GM12872 (cell line): Measurements from ENCODE around the gene TMEM117.
A peak's percentile ranks its signal among the peaks of the same experiment; 100 is the strongest.

Experiments used
- TF ChIP-seq, protein P1 (sequence below): IDR thresholded peaks from 3 replicates; pipeline ENCODE4 v1.5.1; 2011; ENCODE audit warnings: low read depth, mild to moderate bottlenecking, low read length, moderate library complexity; ENCODE audit not compliant: insufficient read depth

TMEM117 gene

DNA sequence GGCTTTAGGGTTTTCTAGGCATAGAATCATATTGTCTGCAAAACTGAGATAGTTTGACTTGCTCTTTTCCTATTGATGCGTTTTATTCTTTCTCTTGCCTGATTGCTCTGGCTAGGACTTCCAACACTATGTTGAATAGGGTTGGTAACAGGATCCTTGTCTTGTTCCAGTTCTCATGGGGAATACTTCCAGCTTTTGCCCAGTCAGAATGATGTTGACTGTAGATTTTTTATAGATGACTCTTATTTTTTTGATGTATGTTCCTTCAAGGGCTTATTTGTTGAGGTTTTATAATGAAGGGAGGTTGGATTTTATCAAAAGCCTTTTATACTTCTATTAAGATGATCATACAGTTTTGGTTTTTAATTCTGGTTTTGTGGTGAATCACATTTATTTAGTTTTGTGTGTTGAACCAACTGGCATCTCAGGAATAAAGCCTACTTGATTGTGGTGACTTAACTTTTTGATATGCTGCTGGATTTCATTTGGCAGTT, 478.2 kb downstream of the TMEM117 start:
- TF ChIP-seq, protein P1, sequence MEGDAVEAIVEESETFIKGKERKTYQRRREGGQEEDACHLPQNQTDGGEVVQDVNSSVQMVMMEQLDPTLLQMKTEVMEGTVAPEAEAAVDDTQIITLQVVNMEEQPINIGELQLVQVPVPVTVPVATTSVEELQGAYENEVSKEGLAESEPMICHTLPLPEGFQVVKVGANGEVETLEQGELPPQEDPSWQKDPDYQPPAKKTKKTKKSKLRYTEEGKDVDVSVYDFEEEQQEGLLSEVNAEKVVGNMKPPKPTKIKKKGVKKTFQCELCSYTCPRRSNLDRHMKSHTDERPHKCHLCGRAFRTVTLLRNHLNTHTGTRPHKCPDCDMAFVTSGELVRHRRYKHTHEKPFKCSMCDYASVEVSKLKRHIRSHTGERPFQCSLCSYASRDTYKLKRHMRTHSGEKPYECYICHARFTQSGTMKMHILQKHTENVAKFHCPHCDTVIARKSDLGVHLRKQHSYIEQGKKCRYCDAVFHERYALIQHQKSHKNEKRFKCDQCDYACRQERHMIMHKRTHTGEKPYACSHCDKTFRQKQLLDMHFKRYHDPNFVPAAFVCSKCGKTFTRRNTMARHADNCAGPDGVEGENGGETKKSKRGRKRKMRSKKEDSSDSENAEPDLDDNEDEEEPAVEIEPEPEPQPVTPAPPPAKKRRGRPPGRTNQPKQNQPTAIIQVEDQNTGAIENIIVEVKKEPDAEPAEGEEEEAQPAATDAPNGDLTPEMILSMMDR: no peak

DNA sequence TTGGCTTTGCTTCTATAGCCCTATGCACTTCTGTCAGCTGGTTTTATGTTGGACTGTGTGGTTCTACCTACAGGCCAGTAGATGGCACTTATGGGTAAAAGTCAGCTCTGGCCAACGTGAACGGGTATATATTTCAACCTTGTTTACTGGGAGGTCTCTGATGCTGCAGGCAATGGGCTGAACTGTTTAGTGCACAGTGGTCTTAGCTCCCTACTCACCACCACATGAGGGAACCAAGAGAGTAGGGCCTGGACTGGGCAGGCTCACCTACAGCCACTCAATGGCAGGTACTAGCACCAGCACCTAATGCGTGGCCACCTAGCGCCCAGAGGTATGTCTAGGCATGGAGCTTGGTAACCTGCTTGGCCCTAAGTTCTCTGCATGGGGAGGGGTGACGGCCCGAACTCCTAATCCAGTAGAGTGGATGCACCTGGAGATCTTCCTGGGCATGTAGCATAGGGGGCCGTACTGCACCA, 481.8 kb downstream of the TMEM117 start:
- TF ChIP-seq, protein P1: peak; percentile 54

DNA sequence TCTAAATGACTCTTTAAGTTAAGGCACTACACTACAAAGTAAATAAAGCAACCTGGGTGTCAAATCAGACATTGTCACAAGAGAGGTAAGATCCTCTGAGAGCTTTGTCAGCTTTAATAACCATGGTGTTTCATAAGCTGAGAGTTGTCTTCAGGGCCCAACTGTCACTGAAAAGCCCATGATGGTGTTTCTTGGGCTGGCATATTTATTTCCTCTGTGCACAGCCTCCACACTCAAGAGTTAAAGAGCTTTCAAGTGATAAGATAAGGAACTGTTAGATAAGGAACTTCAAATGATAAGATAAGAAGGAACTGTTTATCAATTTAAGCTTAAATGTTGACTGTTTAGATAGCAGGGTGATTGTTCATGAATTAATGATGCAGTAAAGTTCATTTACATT, 495.4 kb downstream of the TMEM117 start:
- TF ChIP-seq, protein P1: no peak

DNA sequence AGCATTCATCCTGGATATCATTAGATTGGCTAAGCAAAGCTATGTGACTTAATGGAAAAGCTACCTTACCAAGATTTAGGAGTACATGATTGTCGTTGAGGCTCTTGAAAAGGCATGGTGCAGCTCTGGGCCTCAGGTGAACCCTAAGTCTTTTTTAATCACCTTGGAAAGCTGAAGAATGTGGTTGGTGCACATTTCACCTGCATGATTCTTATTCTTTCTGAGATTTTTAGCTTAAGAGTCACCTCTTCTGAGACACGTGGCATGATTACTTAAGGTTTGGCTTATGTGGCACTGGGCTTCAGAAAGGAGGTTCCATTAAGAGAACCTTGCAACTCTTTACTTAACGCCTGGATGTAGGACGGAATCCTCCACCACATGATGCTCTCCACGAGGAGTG, 498.5 kb downstream of the TMEM117 start:
- TF ChIP-seq, protein P1: no peak

DNA sequence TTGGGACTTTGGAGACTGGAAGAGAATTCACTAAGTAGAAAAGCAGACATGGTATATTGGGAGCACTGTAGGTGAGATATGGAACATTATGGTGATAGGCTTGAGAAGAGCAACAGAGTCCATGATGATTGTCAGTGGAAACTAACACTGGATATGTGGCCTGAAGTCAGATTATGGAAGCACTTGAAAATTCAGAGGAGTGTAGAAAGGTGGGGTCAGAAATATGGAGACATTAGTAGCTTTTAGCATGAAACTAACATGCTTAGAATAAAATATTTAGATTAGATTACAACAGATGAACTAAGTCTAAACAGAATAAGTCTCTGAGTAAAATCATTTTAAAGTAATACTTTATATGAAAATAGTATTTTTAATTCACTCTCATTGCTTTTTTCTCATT, 499.1 kb downstream of the TMEM117 start:
- TF ChIP-seq, protein P1: no peak

DNA sequence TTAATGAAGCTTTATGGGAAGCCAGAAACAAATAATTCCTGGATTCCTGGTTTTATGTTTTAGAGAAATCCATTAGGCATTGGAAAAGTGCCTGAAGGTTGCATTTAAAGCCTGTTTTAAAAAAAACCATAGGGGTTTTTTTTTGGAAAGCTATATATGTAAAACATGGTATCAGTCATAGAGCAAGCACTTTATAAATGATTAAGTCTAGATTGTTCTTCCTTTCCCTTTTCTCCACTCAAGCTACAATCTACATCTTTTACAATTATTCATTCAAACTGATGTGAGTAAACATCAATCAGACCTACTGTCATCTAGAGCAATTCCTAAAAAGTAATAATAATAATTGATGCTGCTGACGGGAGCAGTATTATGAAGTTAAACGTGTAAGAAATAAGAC, 500.7 kb downstream of the TMEM117 start:
- TF ChIP-seq, protein P1: no peak

DNA sequence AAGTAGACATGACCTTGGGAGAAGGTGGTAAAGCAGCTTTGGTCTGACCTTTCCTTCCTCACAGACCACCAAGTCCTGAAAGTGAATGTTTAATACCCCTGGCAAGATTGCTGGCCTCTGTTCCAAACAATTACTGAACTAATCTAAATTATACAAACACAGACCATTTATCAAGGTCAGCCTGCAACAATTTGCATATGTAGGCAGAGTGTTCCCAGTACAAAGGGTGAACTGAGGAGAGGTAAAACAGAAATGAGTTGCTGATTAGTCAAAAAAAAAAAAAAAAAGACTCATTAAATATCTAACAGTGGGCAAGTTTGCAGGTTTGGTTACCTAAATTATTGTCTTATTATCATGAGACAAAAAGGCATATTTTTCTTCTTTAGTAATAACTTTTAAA, 506.5 kb downstream of the TMEM117 start:
- TF ChIP-seq, protein P1: no peak
